KOPT-K1 (cell line): ENCODE results near the gene DOCK3.
A peak's percentile ranks its signal among the peaks of the same experiment; 100 is the strongest.

Source experiments
- H3K27ac ChIP-seq: fragments of 200-600 bp; sonication (generic); 2 replicates; pipeline ENCODE4 v1.5.1; 2016; ENCODE audit warnings: antibody characterized with exemption, mild to moderate bottlenecking, low read depth, low read length; ENCODE audit not compliant: poor library complexity, severe bottlenecking
- H3K36me3 ChIP-seq: fragments of 200-600 bp; sonication (generic); 2 replicates; pipeline ENCODE4 v1.5.1; 2017; ENCODE audit warnings: antibody characterized with exemption, mild to moderate bottlenecking, low read length, moderate library complexity; ENCODE audit not compliant: insufficient read depth
- H3K9me3 ChIP-seq: fragments of 200-600 bp; sonication (generic); 2 replicates; pipeline ENCODE4 v1.5.1; 2017; ENCODE audit warnings: antibody characterized with exemption, low read length, mild to moderate bottlenecking; ENCODE audit not compliant: insufficient read depth, poor library complexity, severe bottlenecking

DOCK3 gene

DNA sequence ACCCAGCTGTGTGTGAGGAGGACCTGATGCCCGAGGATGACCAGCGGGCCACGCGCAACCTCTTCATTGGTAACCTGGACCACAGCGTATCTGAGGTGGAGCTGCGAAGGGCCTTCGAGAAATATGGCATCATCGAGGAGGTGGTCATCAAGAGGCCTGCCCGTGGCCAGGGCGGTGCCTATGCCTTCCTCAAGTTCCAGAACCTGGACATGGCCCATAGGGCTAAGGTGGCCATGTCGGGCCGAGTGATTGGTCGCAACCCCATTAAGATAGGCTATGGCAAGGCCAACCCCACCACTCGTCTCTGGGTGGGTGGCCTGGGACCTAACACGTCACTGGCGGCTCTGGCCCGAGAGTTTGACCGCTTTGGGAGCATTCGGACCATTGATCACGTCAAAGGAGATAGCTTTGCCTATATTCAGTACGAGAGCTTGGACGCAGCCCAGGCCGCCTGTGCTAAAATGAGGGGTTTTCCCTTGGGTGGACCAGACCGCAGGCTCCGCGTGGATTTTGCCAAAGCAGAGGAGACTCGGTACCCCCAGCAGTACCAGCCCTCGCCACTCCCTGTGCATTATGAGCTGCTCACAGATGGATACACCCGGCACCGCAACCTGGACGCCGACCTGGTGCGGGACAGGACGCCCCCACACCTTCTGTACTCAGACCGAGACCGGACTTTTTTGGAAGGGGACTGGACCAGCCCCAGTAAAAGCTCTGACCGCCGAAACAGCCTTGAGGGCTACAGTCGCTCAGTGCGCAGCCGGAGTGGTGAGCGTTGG, 717.8 kb downstream of the DOCK3 start:
- Histone ChIP-seq H3K27ac (peak overlapping the region; percentile 74), H3K36me3 (peaks cover 85% of the 10 kb centered on the region), H3K9me3 (no peaks in the 10 kb centered on the region)

GRCh38 chr3:51393134-51393495, 718.4 kb downstream of the DOCK3 start:
- H3K9me3 ChIP-seq: no peaks in the 10 kb centered on the region
- H3K36me3 ChIP-seq: peaks cover 85% of the 10 kb centered on the region
- no peak overlapping the region for H3K27ac ChIP-seq

DNA sequence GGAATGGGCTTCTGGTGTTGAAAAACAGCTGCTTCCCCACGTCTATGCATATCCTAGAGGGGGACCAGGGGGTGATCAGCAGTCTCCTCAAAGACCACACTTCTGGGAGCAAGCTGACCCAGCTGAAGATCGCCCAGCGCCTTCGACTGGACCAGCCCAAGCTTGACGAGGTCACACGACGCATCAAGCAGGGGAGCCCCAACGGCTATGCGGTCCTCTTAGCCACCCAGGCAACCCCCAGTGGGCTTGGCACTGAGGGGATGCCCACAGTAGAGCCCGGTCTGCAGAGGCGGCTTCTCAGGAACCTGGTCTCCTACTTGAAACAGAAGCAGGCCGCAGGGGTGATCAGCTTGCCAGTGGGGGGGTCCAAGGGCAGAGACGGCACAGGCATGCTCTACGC, 718.8 kb downstream of the DOCK3 start:
- no peaks in the 10 kb centered on the region for H3K9me3 ChIP-seq
- no peak overlapping the region for H3K27ac ChIP-seq
- H3K36me3 ChIP-seq: peaks cover 85% of the 10 kb centered on the region

DNA sequence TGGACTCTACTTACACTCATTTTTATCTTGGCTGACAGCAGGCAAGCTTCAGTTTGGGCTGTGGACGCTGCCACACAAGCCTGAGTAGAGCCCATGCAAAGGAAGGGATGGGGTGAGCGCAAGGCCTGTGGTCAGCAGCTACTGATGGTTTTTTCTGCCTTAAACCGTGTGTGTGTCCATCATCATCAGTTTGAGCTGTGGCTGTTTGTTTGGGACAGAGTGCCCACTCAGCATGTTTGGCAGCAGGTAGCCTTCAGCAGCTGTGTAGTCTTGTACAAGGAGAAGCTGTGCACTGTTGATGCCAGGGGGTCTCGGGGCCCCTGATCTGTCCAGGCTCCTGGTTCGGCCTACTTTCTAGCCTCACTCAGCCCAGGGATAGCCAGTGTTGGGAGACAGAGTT, 719.8 kb downstream of the DOCK3 start:
- H3K27ac ChIP-seq: no peak overlapping the region
- no peaks in the 10 kb centered on the region for H3K9me3 ChIP-seq
- H3K36me3 ChIP-seq: peaks cover 85% of the 10 kb centered on the region

DNA sequence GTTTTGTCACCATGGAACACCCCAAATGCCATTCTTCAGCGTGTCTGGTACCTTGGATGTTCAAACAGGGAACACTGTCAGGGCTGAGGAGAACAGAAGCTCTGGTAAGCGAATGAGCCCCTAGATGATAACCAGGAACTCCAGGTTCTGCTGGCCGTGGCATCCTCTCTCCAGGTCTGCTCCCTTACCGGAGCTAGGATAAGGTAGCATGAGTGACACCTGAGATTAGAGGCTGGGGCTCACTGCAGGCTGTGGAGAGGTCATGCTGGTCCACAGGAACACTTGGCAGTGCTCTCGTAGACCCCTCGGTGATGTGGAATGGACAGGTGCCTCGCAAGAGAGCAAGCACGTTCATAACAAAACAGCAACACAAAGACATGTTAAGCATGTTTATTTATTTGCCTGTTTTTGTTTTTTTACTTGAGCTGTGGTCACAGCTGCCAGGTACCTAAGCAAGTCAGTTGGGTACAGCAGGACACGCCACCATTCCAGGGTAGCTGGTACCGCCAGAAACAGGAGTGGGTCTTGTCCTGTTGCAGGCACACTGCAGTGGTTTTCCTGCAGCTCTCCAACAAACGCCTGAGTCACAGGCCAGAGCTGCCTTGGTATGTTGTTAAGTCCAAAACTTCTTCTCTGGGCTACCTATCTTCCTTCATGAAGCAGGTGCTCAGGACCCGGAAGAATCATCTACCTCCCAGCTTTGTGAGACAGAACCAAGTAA, 720.9 kb downstream of the DOCK3 start:
- no peak overlapping the region for H3K27ac ChIP-seq
- no peaks in the 10 kb centered on the region for H3K9me3 ChIP-seq
- peaks cover 86% of the 10 kb centered on the region for H3K36me3 ChIP-seq

GRCh38 chr3:51396401-51396800, 721.7 kb downstream of the DOCK3 start:
- no peak overlapping the region for H3K27ac ChIP-seq
- no peaks in the 10 kb centered on the region for H3K9me3 ChIP-seq
- H3K36me3 ChIP-seq: peaks cover 93% of the 10 kb centered on the region

DNA sequence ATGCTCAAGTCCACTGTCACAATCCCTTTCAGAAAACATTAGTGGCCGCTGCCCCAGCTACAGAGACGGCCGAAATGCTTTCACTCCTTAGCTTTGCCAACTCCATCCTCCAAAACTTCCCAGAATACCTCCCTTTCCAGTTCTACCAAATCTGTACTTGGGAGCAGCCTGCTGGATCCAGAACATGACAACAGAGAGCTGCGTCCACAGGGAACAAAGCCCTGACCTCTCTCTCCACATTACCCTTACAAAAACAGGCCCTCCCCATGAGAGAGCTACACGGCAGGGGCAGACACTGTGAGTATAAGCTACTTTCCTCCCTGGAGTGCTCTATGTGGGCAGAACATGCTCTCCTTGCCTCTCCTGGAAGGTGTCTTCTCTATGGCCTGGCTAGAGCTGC, 722.7 kb downstream of the DOCK3 start:
- H3K27ac ChIP-seq: no peak overlapping the region
- H3K36me3 ChIP-seq: peaks cover 100% of the 10 kb centered on the region
- H3K9me3 ChIP-seq: no peaks in the 10 kb centered on the region

DNA sequence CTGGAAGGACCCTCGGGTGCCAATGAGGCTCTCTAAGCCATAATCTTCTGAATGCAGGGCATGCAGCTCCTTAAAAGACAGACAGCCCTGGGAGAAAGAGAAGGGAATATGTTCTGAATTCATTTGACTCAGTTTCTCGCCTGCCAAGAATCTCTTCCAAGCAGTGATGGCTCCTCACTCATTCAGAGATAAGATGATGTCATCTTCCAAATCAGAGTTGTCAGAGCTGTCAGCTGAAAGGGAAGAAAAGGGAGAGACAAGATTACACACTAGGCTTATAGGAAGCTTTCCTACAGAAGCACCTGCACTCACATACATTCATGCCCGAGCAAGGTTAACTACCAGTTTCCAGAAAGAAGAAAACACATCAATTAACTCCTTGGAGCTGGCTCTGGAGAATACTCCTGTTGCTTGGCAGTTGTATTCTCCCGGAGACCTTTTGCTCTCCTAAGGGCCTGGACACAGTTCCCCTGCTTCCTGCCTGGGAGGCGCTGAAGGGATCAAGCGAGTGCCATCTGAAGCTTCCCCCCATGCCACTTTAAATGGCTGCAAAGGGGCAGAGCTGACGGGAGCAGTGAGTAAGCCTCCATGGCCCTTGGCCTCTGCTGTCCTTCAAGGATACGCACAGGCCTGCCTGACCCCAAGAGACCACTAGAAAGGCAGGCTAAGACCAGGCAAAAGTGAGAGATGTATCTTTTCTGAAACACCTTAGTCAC, 724.0 kb downstream of the DOCK3 start:
- no peak overlapping the region for H3K27ac ChIP-seq
- H3K9me3 ChIP-seq: no peaks in the 10 kb centered on the region
- peaks cover 100% of the 10 kb centered on the region for H3K36me3 ChIP-seq

- peaks cover 99% of the 10 kb centered on the region for H3K36me3 ChIP-seq
- no peak overlapping the region for H3K27ac ChIP-seq
- no peaks in the 10 kb centered on the region for H3K9me3 ChIP-seq
Observed at GRCh38 chr3:51400166-51400565, 725.4 kb downstream of the DOCK3 start.

- H3K36me3 ChIP-seq: peaks cover 97% of the 10 kb centered on the region
- H3K27ac ChIP-seq: no peak overlapping the region
- H3K9me3 ChIP-seq: no peaks in the 10 kb centered on the region
Observed at GRCh38 chr3:51401735-51402134, 727.0 kb downstream of the DOCK3 start.

GRCh38 chr3:51403675-51404074, 728.9 kb downstream of the DOCK3 start:
- Histone ChIP-seq H3K36me3 (peaks cover 97% of the 10 kb centered on the region), H3K9me3 (no peaks in the 10 kb centered on the region), H3K27ac (no peak overlapping the region)

DNA sequence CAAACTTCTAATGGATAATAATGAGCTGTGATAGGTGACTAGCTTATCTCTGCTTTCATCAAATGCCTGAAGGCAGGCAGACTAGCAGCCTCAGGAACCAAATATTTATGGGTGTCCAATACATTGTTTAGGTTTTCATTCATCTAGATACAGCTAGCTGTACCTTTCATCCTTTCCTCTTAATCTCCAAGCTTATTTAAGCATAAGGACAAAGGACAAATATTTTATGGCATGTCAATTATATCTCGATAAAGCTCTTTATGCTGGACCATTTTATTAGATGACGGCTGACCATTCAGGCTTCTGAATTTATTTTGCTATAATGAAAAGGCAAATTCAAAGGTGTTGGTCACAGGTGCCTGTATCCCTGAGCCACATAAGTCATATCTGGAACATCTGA, 733.3 kb downstream of the DOCK3 start:
- no peak overlapping the region for H3K27ac ChIP-seq
- no peaks in the 10 kb centered on the region for H3K9me3 ChIP-seq
- H3K36me3 ChIP-seq: peaks cover 97% of the 10 kb centered on the region

DNA sequence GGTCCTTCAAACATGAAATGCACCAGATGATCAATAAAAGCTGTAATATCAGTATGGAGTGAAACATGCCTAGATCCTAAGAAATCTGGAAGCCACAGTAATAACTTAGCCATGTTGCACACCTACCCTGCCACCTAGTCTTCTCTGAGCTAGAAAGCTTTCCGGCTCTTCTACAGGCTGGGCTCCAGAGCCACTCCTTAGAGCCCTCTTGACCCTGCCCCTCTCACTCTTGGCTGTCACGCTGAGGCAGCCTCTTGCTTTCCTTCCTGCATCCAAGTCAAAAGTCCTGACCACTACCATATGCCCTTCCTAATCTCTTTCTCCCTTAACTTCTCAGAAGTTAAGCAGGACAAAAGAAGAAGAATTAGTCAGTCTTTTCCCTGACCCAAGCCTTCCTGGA, 734.1 kb downstream of the DOCK3 start:
- Histone ChIP-seq H3K36me3 (peaks cover 97% of the 10 kb centered on the region), H3K9me3 (no peaks in the 10 kb centered on the region), H3K27ac (no peak overlapping the region)

DNA sequence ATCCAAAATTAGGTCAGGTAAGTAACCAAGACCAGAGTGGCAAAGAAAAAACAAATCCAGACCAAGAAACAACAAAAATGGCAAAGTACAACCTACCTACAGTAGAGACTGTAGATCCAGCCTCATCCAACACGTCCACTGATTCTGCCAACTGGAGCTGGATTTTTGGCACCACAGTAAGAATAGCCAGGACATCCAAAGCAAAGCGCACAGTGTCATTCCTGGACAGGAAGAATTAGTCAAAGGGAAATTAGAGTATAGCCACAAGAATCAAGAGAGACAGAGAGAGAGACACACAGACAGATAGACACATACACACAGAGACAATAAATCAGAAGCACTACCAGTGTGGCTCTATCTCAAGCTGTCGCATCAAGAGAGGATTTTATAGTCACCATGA, 747.5 kb downstream of the DOCK3 start:
- H3K27ac ChIP-seq: no peak overlapping the region
- no peaks in the 10 kb centered on the region for H3K9me3 ChIP-seq
- peaks cover 96% of the 10 kb centered on the region for H3K36me3 ChIP-seq

DNA sequence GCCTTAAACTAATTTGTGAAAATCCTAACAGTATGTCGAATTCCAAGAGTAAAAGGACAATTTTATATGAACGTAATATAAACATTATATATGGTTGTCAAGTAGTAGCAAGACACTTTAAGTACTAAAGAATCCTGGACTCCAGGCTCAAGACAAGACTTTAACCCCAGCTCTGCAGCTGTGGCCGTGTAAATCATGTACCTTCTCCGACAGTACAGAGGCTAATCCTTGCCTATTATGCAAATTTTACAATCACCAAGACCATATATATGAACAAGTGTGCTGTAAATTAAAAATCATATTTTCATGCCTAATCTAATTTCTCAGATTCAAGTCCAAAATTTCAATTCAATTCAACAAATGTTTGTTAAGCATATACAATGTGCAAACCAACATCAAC, 752.2 kb downstream of the DOCK3 start:
- Histone ChIP-seq H3K27ac (no peak overlapping the region), H3K9me3 (no peaks in the 10 kb centered on the region), H3K36me3 (peaks cover 94% of the 10 kb centered on the region)
